ENCODE measurements around the gene OCLN. TPM values are rescaled to one million over a fixed set of nuclear protein-coding genes. Genes with fewer than 3 reads are reported as not detected.
"Not testable (repeated sequence)": the region's sequence is repeated elsewhere in the genome, so short reads cannot be mapped to it uniquely, and the experiment has no call there.

The OCLN gene
- total and polyA plus RNA-seq, 7 donors = 1.3 to 19.7 (median 3.9) TPM

DNA sequence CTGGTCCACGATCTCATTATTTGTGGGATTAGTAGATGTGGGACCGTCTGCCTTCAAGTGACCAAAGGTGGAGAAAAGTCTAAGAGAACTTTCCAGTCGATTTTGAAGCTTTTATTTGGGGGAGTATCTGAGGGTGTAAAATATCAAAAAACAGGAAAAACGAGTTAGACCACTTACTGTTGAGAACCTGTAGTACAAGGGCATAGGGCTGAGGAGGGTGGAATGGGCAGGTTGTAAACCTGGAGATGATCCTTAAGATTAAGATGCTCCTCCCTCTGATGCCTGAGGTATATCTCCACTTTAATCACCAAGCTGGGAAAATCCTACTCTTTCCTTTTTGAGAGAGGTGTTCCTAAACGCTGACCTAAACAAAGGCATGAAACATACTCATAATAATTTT, 35.4 kb downstream of the OCLN start:
- H3K9me3 ChIP-seq = no peaks in the 10 kb centered on the region
- H3K4me3 ChIP-seq = no peak overlapping the region
- TF ChIP-seq POLR2AphosphoS5 (IDR thresholded peaks at IDR 0.05) (no peak), POLR2A (IDR thresholded peaks at IDR 0.05) (no peak), EP300 (IDR thresholded peaks at IDR 0.05) (no peak)
- TF ChIP-seq, protein P1, sequence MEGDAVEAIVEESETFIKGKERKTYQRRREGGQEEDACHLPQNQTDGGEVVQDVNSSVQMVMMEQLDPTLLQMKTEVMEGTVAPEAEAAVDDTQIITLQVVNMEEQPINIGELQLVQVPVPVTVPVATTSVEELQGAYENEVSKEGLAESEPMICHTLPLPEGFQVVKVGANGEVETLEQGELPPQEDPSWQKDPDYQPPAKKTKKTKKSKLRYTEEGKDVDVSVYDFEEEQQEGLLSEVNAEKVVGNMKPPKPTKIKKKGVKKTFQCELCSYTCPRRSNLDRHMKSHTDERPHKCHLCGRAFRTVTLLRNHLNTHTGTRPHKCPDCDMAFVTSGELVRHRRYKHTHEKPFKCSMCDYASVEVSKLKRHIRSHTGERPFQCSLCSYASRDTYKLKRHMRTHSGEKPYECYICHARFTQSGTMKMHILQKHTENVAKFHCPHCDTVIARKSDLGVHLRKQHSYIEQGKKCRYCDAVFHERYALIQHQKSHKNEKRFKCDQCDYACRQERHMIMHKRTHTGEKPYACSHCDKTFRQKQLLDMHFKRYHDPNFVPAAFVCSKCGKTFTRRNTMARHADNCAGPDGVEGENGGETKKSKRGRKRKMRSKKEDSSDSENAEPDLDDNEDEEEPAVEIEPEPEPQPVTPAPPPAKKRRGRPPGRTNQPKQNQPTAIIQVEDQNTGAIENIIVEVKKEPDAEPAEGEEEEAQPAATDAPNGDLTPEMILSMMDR (IDR thresholded peaks at IDR 0.05) = no peak
- intact Hi-C loops (cut with DNase I) = no loop called here
- no peaks in the 10 kb centered on the region for H3K36me3 ChIP-seq
- WGBS, 2 donors = 53 to 71% methylated on average over 5 of the region's 5 CpGs
- no peaks in the 10 kb centered on the region for H3K27me3 ChIP-seq
- H3K4me1 ChIP-seq = no peaks in the 10 kb centered on the region
- DNase-seq = no peak
- H3K27ac ChIP-seq = no peak overlapping the region

DNA sequence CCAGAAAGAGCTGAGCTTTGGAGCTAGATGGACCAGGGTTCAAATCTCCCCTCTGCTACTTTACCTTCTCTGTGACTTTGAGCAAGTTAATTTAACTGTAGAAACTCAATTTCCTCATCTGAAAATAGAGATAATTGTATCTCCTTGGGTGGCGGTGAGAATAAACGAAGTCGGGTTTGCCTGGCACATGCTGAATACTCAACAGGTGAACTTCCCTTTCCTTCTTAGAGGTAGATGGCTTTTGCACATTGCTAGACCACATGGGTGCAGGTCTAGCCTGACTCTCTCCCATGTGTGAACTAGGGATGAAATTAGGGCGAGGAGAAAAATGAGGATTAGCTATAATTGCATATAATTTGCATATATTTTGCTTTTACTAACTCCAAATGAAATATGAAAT, 36.0 kb downstream of the OCLN start:
- Histone ChIP-seq H3K27me3 (no peaks in the 10 kb centered on the region), H3K27ac (no peak overlapping the region), H3K36me3 (no peaks in the 10 kb centered on the region), H3K9me3 (no peaks in the 10 kb centered on the region), H3K4me1 (no peaks in the 10 kb centered on the region), H3K4me3 (no peak overlapping the region)
- TF ChIP-seq EP300 (IDR thresholded peaks at IDR 0.05) (no peak), POLR2AphosphoS5 (IDR thresholded peaks at IDR 0.05) (no peak), POLR2A (IDR thresholded peaks at IDR 0.05) (no peak)
- TF ChIP-seq, protein P1 (IDR thresholded peaks at IDR 0.05) = no peak
- no peak for DNase-seq
- intact Hi-C loops (cut with DNase I) = no loop called here
- 83 to 89% methylated on average over 4 of the region's 4 CpGs for WGBS, 2 donors

DNA sequence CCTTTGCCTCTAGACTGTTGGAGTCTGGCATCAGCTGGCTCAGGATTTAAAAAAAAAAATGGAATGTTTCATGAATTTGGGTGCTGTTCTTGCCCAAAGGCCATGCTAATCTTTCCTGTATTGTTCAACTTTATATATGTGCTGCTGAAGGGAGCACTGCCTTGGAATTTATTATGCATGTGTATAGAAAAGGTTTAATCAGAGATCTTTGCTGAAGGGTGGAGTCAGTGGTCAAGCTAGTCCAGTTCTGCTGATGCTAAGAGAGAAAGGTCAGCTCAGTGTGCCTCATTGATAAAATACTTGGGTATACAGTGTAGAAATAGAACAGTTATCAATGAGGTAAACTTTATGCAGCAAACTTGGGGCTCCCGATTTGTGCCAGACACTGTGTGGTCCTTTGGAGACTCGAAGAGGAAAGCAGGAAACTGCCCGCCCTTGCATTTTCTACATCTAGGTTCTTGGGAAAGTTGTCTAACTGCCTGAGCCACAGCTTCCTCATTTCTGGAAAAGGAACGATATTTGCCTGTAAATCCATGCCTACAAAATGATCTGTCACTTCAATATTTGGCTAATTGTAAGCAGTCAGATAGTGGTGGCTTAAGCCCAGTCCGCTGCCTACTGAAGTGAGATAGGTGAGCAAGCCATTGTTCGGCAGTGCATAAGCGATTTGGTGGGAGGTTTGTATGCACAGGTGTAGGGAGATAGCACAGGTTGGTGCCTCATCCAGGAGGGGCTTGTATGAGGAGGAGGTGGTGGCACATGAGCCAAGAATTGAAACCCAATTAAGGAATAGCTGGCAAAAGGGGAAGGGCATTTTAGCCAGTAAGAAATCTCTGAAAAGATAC, 38.2 kb downstream of the OCLN start:
- Histone ChIP-seq H3K27ac (no peak overlapping the region), H3K27me3 (no peaks in the 10 kb centered on the region), H3K4me1 (no peaks in the 10 kb centered on the region), H3K9me3 (no peaks in the 10 kb centered on the region), H3K36me3 (no peaks in the 10 kb centered on the region), H3K4me3 (no peak overlapping the region)
- 39 to 66% methylated on average over 7 of the region's 7 CpGs for WGBS, 2 donors
- intact Hi-C loops (cut with DNase I) = no loop called here
- TF ChIP-seq EP300 (IDR thresholded peaks at IDR 0.05) = no peak
- TF ChIP-seq POLR2AphosphoS5 (IDR thresholded peaks at IDR 0.05) = no peak
- TF ChIP-seq POLR2A (IDR thresholded peaks at IDR 0.05) = no peak
- no peak for DNase-seq

DNA sequence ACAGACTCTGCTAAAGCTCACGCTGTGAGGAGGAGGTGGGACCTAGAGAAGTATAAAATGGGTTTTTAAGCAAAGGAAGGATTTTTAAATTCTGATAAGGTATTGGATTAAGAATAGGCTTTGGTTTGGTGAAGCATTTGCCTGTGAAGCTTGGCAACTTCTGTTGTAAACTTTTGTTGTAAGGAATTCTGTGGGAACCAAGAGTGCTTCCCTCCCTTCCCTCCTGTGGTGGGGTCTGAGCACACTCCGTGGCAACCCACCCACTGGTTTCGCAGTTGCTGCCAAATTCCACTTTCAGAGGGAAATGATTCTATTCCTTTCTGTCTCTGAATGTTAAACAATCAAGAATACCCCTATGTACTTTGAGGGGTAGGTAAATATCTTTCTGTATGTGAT, 38.8 kb downstream of the OCLN start:
- H3K36me3 ChIP-seq = no peaks in the 10 kb centered on the region
- H3K27ac ChIP-seq = no peak overlapping the region
- no peaks in the 10 kb centered on the region for H3K27me3 ChIP-seq
- 58 to 69% methylated on average over 3 of the region's 3 CpGs for WGBS, 2 donors
- no peak overlapping the region for H3K4me3 ChIP-seq
- TF ChIP-seq POLR2AphosphoS5 (IDR thresholded peaks at IDR 0.05) (no peak), POLR2A (IDR thresholded peaks at IDR 0.05) (no peak), EP300 (IDR thresholded peaks at IDR 0.05) (no peak)
- TF ChIP-seq, protein P1 (IDR thresholded peaks at IDR 0.05) = no peak
- DNase-seq = no peak
- intact Hi-C loops (cut with DNase I) = no loop called here
- no peaks in the 10 kb centered on the region for H3K4me1 ChIP-seq
- H3K9me3 ChIP-seq = no peaks in the 10 kb centered on the region

DNA sequence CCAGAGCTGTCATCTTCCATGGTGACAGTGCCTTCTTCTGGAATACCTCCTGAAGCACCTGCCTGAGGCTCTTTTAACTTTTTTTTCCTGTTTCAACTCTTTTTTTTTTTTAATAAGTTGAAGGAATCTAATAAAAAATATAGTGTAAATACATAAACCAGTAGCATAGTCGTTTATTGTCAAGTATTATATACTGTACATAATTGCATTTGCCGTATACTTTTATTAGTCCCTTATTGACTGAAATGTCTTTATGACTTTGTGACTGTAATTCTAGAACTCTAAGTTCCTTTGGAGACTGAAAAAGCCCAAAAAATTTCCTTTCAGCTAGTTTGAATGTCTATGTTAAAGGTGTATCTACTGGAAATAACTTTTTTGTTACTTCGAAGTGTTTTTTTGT, 45.3 kb downstream of the OCLN start:
- H3K9me3 ChIP-seq; intact Hi-C loops (cut with DNase I); H3K4me1 ChIP-seq; H3K27me3 ChIP-seq; DNase-seq; H3K36me3 ChIP-seq; H3K27ac ChIP-seq; H3K4me3 ChIP-seq: not testable (repeated sequence)
- 12 to 58% methylated on average over 2 to 3 of the region's 3 CpGs for WGBS, 2 donors

DNA sequence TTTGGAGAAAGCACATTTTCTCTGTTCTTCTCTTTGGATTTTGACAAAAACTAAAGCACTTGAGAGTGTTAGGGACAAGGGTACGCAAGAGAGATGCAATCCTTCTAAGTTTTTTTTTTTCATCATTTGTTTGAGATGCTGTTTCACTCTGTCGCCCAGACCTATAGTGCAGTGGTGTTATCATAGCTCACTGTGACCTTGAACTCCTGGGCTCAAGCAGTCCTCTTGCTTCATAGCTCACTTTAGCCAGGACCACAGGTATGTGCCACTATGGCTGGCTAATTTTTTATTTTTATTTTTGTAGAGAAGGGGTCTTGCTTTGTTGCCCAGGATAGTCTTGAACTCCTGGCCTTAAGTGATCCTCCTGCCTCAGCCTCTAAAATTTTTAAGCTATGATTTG, 46.1 kb downstream of the OCLN start:
- WGBS, 2 donors = 58 to 82% methylated on average over 1 of the region's 2 CpGs
- H3K27me3 ChIP-seq; H3K4me3 ChIP-seq; DNase-seq; intact Hi-C loops (cut with DNase I); H3K27ac ChIP-seq; H3K36me3 ChIP-seq; H3K9me3 ChIP-seq; H3K4me1 ChIP-seq: not testable (repeated sequence)

DNA sequence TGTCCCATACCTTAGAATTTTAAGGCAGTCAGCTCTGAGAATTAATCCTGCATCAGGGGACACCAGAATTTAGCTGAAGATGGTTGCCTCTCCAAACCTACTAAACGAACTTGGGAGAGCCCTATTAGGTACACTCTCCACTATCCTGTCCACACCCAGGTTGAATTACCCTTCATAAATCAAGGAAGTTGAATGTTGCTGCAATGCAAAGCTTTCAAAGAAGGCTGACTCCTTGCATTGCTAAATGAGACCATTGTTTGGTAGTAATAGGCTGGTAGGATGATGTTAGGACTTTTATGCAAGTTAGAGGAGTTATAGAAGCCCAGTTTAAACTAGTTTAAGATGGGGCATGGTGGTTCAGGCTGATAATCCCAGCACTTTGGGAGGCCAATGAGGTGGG, 48.8 kb downstream of the OCLN start:
- H3K9me3 ChIP-seq; intact Hi-C loops (cut with DNase I); H3K27ac ChIP-seq; H3K4me3 ChIP-seq; H3K36me3 ChIP-seq; DNase-seq; H3K27me3 ChIP-seq; H3K4me1 ChIP-seq: not testable (repeated sequence)
- WGBS, 2 donors = no CpG with 5 or more reads among the region's 1 CpG

DNA sequence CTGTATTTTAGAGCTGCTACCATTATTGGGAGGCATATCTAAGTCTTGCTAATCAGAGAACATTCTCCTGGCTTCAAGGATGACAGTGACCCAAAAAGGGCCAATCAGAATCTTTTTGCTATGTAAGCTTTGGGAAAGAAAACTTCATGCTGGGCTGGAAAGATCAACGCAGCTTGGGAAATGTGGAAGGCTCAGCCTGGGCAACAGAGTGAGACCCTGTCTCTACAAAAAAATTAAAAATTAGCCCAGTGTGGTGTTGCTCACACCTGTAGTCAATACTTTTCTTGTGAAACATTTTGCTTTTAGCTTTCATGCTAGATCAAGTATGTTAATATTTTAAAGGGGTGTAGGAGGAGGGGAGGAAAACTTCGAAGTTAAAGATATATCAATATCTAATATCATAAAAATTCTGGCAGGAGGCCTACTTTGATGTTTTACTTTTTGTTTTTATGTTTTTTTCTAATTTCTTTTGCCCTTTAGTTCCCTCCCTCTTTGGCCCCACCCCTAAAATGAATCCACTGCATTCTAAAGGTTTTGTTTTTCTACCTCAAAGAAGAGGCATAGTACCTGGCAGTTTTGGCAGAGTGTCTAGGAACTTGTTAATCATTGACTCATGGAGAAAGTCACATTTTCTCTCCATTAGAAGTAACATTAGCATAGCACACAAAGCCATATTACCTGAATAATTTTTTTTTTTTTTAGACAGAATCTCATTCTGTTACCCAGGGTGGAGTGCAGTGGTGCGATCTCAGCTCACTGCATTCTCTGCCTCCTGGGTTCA, 50.4 kb downstream of the OCLN start:
- no CpG with 5 or more reads among the region's 3 CpGs for WGBS, 2 donors
- H3K4me3 ChIP-seq; H3K9me3 ChIP-seq; intact Hi-C loops (cut with DNase I); H3K36me3 ChIP-seq; H3K27me3 ChIP-seq; H3K4me1 ChIP-seq; H3K27ac ChIP-seq; DNase-seq: not testable (repeated sequence)

DNA sequence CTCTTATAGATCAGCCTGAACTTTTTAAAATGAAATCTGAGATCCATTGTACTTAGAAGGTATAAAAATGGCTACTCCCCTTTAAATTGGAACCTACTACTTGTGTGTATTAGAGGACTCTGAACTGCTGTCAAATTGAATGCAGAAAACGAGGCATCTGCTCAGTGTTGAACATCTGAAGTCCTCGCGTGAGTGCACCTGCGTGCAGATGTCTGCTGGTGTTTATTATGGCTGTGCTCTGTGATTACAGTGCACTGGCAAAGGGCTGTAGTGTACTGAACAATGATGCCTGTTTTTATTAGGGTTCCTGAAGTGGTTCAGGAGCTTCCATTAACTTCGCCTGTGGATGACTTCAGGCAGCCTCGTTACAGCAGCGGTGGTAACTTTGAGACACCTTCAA, 52.0 kb downstream of the OCLN start:
- H3K27me3 ChIP-seq; H3K9me3 ChIP-seq; DNase-seq; H3K4me3 ChIP-seq; H3K4me1 ChIP-seq; H3K36me3 ChIP-seq; H3K27ac ChIP-seq; intact Hi-C loops (cut with DNase I): not testable (repeated sequence)
- no CpG with 5 or more reads among the region's 7 CpGs for WGBS, 2 donors
